Measurements from ENCODE around the gene HOXD1.

Gene HOXD1

DNA sequence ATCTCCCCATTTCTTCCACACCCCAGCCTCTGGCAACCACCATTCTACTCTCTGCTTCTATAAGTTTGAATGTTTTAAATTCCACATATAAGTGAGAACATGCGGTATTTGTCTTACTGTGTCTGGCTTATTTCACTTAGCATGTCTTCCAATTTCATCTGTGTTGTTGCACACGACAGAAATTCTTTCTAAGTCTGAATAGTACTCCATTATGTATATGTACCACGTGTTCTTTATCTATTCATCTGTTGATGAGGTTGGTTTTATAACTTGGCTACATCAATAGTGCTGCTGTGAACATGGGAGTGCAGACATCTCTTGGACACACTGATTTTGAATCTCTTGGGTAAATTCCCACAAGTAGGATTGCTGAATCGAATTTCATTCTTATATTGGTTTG, 49.0 kb downstream of the HOXD1 start:
- TF ChIP-seq, protein P1, sequence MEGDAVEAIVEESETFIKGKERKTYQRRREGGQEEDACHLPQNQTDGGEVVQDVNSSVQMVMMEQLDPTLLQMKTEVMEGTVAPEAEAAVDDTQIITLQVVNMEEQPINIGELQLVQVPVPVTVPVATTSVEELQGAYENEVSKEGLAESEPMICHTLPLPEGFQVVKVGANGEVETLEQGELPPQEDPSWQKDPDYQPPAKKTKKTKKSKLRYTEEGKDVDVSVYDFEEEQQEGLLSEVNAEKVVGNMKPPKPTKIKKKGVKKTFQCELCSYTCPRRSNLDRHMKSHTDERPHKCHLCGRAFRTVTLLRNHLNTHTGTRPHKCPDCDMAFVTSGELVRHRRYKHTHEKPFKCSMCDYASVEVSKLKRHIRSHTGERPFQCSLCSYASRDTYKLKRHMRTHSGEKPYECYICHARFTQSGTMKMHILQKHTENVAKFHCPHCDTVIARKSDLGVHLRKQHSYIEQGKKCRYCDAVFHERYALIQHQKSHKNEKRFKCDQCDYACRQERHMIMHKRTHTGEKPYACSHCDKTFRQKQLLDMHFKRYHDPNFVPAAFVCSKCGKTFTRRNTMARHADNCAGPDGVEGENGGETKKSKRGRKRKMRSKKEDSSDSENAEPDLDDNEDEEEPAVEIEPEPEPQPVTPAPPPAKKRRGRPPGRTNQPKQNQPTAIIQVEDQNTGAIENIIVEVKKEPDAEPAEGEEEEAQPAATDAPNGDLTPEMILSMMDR (IDR thresholded peaks at IDR 0.05; ENCODE audit: extremely low read depth, missing control alignments): no peak
- no peak for DNase-seq (ENCODE audit: low spot score)

DNA sequence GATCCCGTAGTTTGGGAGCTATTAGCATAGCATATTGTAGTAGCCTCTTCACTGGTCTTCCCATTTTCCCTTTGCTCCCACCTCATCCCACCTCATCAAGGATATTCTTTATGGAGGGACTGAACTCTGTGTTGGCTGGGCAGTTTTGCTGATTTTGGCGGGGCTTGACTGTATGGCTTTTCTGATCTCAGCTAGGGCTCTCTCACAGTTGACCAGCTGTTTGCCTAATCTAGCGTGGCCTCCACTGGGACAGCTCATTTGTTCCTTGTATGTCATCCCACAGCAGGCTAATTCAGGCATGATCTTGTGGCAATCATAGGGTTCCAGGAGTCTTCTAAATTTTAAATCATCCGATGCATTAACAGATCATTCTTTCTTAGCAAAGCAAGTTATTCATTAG, 50.6 kb downstream of the HOXD1 start:
- DNase-seq (ENCODE audit: low spot score): no peak
- TF ChIP-seq, protein P1 (IDR thresholded peaks at IDR 0.05; ENCODE audit: extremely low read depth, missing control alignments): no peak

DNA sequence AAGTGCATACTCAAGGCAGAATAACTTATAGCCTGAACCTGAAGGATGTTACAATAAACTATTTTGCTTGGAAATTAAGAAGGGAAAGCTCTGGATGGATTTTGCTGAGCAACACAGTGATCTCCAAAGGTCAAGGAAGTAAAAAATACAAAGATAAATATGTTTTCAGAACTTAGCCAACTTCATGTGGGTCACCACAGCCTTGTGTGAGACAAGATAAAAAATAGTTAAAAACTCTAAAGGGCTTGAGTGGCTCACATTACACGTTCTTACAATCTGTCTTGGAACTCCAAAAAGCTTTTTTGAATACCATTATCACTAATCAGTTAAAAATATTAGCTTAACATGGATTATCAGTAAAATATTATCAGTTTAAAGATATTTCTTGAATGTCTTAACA, 51.8 kb downstream of the HOXD1 start:
- DNase-seq (ENCODE audit: low spot score): no peak
- TF ChIP-seq, protein P1 (IDR thresholded peaks at IDR 0.05; ENCODE audit: extremely low read depth, missing control alignments): no peak
